ENCODE data around the gene CRKL.
"Not testable (repeated sequence)": the region's sequence is repeated elsewhere in the genome, so short reads cannot be mapped to it uniquely, and the experiment has no call there.

The CRKL gene

GRCh38 chr22:20887375-20887774 lies 29.8 kb upstream of the CRKL start:
- no peak overlapping the region for H3K4me3 ChIP-seq (ENCODE audit: control insufficient read depth, low read depth, low read length)
- TF ChIP-seq CTCF (IDR thresholded peaks at IDR 0.05; ENCODE audit: control insufficient read depth, insufficient read depth, low read depth, low read length, missing control alignments) = no peak
- no peak for DNase-seq (ENCODE audit: low read depth)

- DNase-seq (ENCODE audit: low read depth) = no peak
- no peak for TF ChIP-seq CTCF (IDR thresholded peaks at IDR 0.05; ENCODE audit: control insufficient read depth, insufficient read depth, low read depth, low read length, missing control alignments)
- H3K4me3 ChIP-seq (ENCODE audit: control insufficient read depth, low read depth, low read length) = no peak overlapping the region
Measured at GRCh38 chr22:20889025-20889704, 28.0 kb upstream of the CRKL start.

- TF ChIP-seq CTCF (IDR thresholded peaks at IDR 0.05; ENCODE audit: control insufficient read depth, insufficient read depth, low read depth, low read length, missing control alignments) = no peak
- no peak overlapping the region for H3K4me3 ChIP-seq (ENCODE audit: control insufficient read depth, low read depth, low read length)
- no peak for DNase-seq (ENCODE audit: low read depth)
Measured at GRCh38 chr22:20889904-20890540, 27.2 kb upstream of the CRKL start.

GRCh38 chr22:20890975-20891374 lies 26.2 kb upstream of the CRKL start:
- H3K4me3 ChIP-seq (ENCODE audit: control insufficient read depth, low read depth, low read length) = no peak overlapping the region
- TF ChIP-seq CTCF (IDR thresholded peaks at IDR 0.05; ENCODE audit: control insufficient read depth, insufficient read depth, low read depth, low read length, missing control alignments) = no peak
- no peak for DNase-seq (ENCODE audit: low read depth)

- not testable (repeated sequence) for DNase-seq (ENCODE audit: low read depth); H3K4me3 ChIP-seq (ENCODE audit: control insufficient read depth, low read depth, low read length)
Measured at GRCh38 chr22:20897737-20898136, 19.5 kb upstream of the CRKL start.

GRCh38 chr22:20899827-20900423 lies 17.3 kb upstream of the CRKL start:
- no peak for TF ChIP-seq CTCF (IDR thresholded peaks at IDR 0.05; ENCODE audit: control insufficient read depth, insufficient read depth, low read depth, low read length, missing control alignments)
- DNase-seq (ENCODE audit: low read depth) = no peak
- no peak overlapping the region for H3K4me3 ChIP-seq (ENCODE audit: control insufficient read depth, low read depth, low read length)

GRCh38 chr22:20901093-20902033 lies 15.8 kb upstream of the CRKL start:
- DNase-seq (ENCODE audit: low read depth); H3K4me3 ChIP-seq (ENCODE audit: control insufficient read depth, low read depth, low read length): not testable (repeated sequence)
